Measurements from ENCODE around the gene TIMM21. TPM values are rescaled to one million over a fixed set of nuclear protein-coding genes. Genes with fewer than 3 reads are reported as not detected.

The TIMM21 gene
- total RNA-seq, 2 donors from 2014 or later = 27.6 to 33.1 TPM

DNA sequence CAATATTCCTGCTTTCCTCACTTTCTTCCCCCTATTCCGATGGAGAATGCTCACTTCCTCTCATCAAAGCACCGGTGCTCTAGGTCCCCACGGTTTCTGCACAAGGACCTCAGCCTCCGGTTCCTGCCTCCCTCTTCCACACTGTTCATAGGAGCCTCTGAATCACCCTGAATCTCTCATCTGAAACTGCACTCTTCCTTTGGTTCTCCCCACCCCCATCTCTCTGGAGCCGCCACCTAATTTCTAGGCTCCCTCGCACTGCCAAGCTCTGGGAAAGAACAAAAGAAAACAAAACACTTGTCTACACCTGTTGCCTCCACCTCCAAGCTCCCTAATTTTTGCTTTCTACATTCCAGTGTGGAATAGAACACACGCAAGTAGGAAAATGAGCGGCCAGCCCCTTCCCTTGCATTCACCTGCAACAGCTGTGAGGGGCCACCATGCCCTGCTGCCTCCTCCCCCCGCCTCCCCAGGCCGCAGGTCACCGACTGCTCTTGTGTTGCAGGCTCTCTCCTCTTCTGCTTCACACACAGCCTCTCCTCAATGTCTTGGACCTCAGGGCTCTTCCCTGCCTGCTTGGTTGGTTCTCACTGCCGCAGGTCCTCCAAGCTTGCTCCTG is 10.3 kb upstream of the TIMM21 start:
- Histone ChIP-seq H3K4me3 (no peak overlapping the region), H3K27me3 (replicated peaks; ENCODE audit: insufficient read depth) (no peaks in the 10 kb centered on the region), H3K36me3 (no peaks in the 10 kb centered on the region), H3K9me3 (no peaks in the 10 kb centered on the region), H3K27ac (no peak overlapping the region), H3K4me1 (replicated peaks) (no peaks in the 10 kb centered on the region)
- WGBS = 88% methylated on average over 12 of the region's 12 CpGs
- intact Hi-C loops (cut with DNase I) = no loop called here
- DNase-seq (ENCODE audit: low spot score) = no peak
- TF ChIP-seq CTCF (IDR thresholded peaks at IDR 0.05) (no peak), POLR2AphosphoS5 (IDR thresholded peaks at IDR 0.05) (no peak), POLR2A (IDR thresholded peaks at IDR 0.05) (no peak)

DNA sequence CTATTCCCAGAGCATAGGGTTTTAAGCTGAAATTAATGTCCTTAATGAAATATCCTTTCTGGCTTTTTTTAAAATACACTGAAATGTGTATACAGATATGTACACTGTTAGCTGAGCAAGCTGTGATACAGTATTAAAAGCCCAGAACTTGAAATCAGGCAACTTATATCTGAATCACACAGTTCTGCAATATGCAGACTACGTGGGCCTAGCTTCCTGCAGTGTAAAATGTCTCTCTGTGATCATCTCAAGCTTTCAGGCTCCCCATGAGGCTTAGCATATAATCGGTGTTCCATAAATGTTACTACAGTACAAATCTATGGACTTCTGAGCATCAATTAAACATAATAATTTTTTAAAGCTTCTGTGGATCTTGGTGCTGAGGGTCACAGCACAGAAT is 8.9 kb upstream of the TIMM21 start:
- H3K4me3 ChIP-seq = no peak overlapping the region
- H3K27me3 ChIP-seq (replicated peaks; ENCODE audit: insufficient read depth) = no peaks in the 10 kb centered on the region
- no peaks in the 10 kb centered on the region for H3K36me3 ChIP-seq
- no peaks in the 10 kb centered on the region for H3K4me1 ChIP-seq (replicated peaks)
- intact Hi-C loops (cut with DNase I) = no loop called here
- H3K9me3 ChIP-seq = no peaks in the 10 kb centered on the region
- 90% methylated on average over 2 of the region's 2 CpGs for WGBS
- TF ChIP-seq POLR2AphosphoS5 (IDR thresholded peaks at IDR 0.05) (no peak), POLR2A (IDR thresholded peaks at IDR 0.05) (no peak)
- H3K27ac ChIP-seq = no peak overlapping the region
- DNase-seq (ENCODE audit: low spot score) = no peak

- Histone ChIP-seq H3K27ac (no peak overlapping the region), H3K9me3 (no peaks in the 10 kb centered on the region), H3K4me3 (no peak overlapping the region), H3K4me1 (replicated peaks) (no peaks in the 10 kb centered on the region), H3K27me3 (replicated peaks; ENCODE audit: insufficient read depth) (no peaks in the 10 kb centered on the region), H3K36me3 (no peaks in the 10 kb centered on the region)
- TF ChIP-seq POLR2AphosphoS5 (IDR thresholded peaks at IDR 0.05) = no peak
- TF ChIP-seq CTCF (IDR thresholded peaks at IDR 0.05) = no peak
- no peak for TF ChIP-seq POLR2A (IDR thresholded peaks at IDR 0.05)
- no peak for DNase-seq (ENCODE audit: low spot score)
- WGBS = 83% methylated on average over 3 of the region's 3 CpGs
- intact Hi-C loops (cut with DNase I) = no loop called here
Observed at GRCh38 chr18:74139888-74140287, 8.4 kb upstream of the TIMM21 start.

GRCh38 chr18:74140582-74140981 is 7.7 kb upstream of the TIMM21 start:
- Histone ChIP-seq H3K9me3 (no peaks in the 10 kb centered on the region), H3K36me3 (no peaks in the 10 kb centered on the region), H3K27me3 (replicated peaks; ENCODE audit: insufficient read depth) (no peaks in the 10 kb centered on the region), H3K4me1 (replicated peaks) (no peaks in the 10 kb centered on the region), H3K27ac (no peak overlapping the region), H3K4me3 (no peak overlapping the region)
- intact Hi-C loops (cut with DNase I) = no loop called here
- 88% methylated on average over 1 of the region's 1 CpG for WGBS
- no peak for DNase-seq (ENCODE audit: low spot score)
- no peak for TF ChIP-seq POLR2A (IDR thresholded peaks at IDR 0.05)
- TF ChIP-seq CTCF (IDR thresholded peaks at IDR 0.05) = no peak
- TF ChIP-seq POLR2AphosphoS5 (IDR thresholded peaks at IDR 0.05) = no peak

DNA sequence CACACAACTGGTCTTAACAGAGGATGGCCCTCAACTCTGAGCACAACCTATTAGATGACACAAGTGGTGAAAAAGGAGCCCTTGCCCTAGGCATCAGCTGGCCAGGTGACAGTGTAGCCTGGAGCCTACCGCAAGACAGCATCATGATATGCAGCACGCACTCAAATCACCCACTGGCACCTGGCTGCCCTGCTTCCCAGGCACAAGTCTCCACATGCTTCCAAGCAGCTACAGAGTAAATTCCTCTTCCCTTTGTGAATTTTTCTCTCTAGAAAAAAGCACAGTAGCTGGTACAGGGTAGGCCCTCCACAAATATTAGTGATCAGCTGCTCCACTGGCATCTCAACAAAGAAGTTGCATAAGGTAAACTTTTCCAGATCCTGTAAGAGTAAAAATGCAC is 6.7 kb upstream of the TIMM21 start:
- 68% methylated on average over 2 of the region's 2 CpGs for WGBS
- H3K9me3 ChIP-seq = no peaks in the 10 kb centered on the region
- H3K4me3 ChIP-seq = no peak overlapping the region
- peak; percentile 10 for TF ChIP-seq POLR2AphosphoS5 (IDR thresholded peaks at IDR 0.05)
- no peak for TF ChIP-seq CTCF (IDR thresholded peaks at IDR 0.05)
- TF ChIP-seq POLR2A (IDR thresholded peaks at IDR 0.05) = no peak
- H3K4me1 ChIP-seq (replicated peaks) = no peaks in the 10 kb centered on the region
- intact Hi-C loops (cut with DNase I) = no loop called here
- no peaks in the 10 kb centered on the region for H3K27me3 ChIP-seq (replicated peaks; ENCODE audit: insufficient read depth)
- no peaks in the 10 kb centered on the region for H3K36me3 ChIP-seq
- H3K27ac ChIP-seq = no peak overlapping the region
- peak; percentile 12 for DNase-seq (ENCODE audit: low spot score)
